GM12873 (cell line): ENCODE results near the gene ARHGEF25.
A peak's percentile ranks its signal among the peaks of the same experiment; 100 is the strongest.

Experiments
- TF ChIP-seq, protein P1 (sequence below): IDR thresholded peaks from 2 replicates; pipeline ENCODE4 v1.5.1; 2012; ENCODE audit warnings: low read depth, mild to moderate bottlenecking, moderate library complexity, low read length, control low read depth; ENCODE audit not compliant: insufficient read depth; ENCODE audit errors: missing control alignments

Gene ARHGEF25

DNA sequence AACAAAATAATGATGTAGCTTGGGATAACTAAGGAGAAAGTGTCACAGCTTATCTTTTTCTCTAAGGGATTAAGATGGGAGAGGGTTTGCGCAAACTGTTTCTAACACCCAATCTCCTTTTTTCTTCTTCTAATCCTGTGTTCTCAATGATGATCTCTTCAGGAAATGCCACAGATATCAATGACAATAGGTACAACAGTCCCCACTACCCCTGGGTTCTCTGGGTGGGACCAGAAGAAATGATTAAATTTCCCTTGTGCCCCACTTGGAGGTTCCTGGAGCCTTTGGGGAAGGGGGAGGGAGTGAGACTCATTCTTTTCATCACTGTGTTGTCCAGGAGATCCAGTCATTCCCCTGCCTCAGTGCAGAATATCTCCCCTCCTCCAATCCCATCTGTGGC is 28.8 kb upstream of the ARHGEF25 start:
- TF ChIP-seq, protein P1, sequence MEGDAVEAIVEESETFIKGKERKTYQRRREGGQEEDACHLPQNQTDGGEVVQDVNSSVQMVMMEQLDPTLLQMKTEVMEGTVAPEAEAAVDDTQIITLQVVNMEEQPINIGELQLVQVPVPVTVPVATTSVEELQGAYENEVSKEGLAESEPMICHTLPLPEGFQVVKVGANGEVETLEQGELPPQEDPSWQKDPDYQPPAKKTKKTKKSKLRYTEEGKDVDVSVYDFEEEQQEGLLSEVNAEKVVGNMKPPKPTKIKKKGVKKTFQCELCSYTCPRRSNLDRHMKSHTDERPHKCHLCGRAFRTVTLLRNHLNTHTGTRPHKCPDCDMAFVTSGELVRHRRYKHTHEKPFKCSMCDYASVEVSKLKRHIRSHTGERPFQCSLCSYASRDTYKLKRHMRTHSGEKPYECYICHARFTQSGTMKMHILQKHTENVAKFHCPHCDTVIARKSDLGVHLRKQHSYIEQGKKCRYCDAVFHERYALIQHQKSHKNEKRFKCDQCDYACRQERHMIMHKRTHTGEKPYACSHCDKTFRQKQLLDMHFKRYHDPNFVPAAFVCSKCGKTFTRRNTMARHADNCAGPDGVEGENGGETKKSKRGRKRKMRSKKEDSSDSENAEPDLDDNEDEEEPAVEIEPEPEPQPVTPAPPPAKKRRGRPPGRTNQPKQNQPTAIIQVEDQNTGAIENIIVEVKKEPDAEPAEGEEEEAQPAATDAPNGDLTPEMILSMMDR = no peak

DNA sequence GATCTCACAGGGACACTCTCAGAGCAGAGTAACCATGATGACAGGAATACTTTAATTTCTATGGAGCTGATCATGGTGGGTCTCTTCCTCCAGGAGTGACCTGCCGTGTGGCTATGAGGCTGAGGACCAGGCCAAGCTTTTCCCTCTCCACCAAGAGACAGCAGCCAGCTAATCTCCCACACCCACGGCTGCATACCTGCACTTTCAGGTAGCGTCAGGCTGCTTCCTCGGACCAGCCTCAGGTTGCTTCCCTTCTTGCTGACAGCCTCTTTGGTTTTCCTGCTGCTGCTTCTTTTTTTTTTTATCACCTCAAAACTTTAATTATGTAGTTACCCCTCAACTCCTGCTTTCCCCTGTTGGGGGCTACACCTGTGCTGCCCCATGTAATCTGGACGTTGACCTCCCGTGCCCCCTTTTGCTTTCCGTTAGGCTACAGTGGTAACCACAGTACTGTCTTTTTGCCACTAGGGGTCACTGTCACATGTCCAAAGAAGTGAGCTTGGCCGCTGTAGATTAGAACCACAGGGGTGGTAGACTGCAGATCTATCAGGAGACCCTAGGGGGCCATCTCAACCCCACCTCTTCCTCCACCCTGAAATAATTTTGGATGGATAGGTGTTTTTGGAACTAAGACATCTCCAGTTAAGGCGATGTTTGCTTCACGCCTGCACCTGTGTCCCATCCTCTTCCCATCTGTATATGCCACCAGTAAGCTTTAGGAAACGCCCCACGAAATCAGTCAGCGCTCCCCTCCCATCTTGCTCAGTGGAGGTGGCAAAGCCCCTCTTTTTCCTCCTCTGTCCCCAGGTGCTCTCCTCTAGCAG is 28.0 kb upstream of the ARHGEF25 start:
- TF ChIP-seq, protein P1 = peak; percentile 93

DNA sequence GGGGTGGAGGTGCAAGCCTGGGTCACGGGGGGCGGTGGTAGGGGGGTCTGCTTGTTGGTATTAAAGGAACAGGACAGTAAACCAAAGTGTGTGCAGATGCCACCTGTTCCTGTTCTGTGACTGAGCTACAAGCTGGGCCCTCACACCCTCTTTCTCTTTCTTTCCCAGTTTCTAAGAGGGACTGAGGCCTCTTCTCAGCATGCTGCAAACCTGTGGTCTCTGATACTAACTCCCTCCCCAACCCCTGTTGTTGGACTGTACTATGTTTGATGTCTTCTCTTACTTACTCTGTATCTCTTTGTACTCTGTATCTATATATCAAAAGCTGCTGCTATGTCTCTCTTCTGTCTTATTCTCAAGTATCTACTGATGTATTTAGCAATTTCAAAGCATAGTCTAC is 27.2 kb upstream of the ARHGEF25 start:
- TF ChIP-seq, protein P1 = no peak

DNA sequence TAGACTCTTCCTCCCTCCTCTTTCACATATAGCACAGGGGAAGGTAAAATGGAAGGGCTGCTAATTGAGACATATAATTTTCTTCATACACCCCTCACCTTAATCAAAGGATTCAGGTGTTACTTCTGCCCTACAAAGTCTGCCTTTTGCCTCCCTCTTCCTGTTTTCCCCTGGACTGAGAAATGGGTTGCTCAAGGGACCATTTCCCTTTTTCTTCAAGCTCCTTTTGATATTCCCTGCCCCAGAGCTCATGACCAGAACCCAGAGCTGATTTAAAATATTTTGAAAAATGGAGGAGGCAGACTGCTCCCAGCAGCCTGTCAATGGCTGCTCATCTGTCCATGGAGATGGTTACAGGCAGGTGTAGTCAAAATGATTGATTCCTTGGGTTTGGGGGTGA is 26.5 kb upstream of the ARHGEF25 start:
- TF ChIP-seq, protein P1 = no peak

DNA sequence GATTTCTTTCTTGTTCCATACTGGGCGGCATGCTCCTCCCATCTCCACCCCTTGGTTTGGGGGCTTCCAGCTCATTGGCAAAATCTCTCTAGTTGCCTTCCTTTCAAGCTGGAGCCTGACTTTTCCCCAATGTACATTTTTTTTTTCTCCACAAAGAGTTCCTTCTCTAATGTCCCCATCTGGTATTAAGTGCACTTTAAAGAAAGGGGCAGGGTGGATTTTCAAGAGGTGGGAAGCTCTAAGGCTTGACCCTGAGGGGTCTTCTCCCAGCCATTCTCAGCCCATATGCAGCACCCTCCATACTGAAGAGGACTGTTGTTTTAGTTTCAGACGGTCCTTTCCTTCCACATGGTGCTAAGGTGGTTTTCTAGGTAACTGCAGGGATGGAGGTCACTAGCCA is 26.1 kb upstream of the ARHGEF25 start:
- TF ChIP-seq, protein P1 = no peak

DNA sequence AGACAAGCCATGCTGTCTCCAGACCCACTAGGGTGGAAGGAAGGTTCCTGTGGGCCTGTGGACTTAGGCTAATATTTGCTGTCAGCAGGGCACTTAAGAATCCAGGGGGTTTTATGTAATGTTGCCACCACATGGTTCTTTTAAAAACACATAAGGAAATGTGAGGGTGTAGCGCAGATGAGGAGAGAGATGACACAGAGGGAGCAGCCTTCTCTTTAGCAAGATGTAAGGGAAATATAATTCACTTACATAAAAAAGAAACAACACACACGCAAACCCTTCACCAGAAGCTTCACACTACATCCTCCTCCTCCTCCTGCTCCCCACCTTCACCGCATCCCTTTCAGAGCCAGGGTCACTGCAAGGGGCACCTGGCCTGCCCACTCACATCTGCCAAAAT is 25.1 kb upstream of the ARHGEF25 start:
- TF ChIP-seq, protein P1 = no peak

DNA sequence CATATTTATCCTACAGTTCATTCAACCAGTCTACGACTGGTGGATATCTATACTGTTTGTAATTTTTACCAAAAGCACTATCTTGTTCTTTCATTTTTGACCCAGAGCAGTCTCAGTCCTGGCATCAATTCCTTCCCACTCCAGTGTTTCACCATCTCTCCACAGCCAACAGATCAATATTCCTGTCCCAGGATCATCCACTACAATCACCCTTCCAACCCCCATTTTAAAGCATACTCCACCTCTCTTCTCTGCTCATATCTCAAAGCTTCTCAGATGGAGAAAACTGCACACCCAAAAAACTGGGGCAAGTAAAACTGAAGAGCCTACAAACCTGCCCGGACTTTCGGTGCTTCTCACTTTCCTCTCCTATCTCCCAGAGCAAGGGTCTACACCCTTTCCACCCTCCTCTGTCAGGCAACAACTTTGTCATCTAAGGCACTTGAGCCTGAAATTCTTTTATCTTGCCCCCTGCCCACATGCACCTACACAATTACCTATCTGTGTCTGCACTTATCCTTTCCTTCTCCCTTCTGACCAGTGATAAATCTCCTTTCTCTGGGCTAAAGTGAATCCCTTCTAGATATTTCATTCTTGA is 24.3 kb upstream of the ARHGEF25 start:
- TF ChIP-seq, protein P1 = no peak
